Gastrocnemius medialis (tissue), 4 donors: ENCODE results near the gene CFHR3.
"Not testable (repeated sequence)": the region's sequence is repeated elsewhere in the genome, so short reads cannot be mapped to it uniquely, and the experiment has no call there.

Source experiments
- CTCF ChIP-seq, 5 experiments: fragments of 450-650 bp in 3 of 5; fragments of 200-600 bp in 2 of 5; sonication (generic) in 2 of 5; IDR thresholded peaks in 4 of 5; conservative IDR thresholded peaks in 1 of 5; 1 replicate in 4 of 5; 2 replicates in 1 of 5; pipeline ENCODE4 v1.5.1; 2016 to 2019; ENCODE audit warnings: antibody characterized with exemption in 5 of 5, mild to moderate bottlenecking in 3 of 5, moderate library complexity in 3 of 5
- POLR2A ChIP-seq, 2 donors: fragments of 450-650 bp; IDR thresholded peaks; one replicate each; pipeline ENCODE4 v1.6.1; 2017; ENCODE audit warnings: antibody characterized with exemption in 2 of 2, mild to moderate bottlenecking in 2 of 2, moderate library complexity in 2 of 2

- TF ChIP-seq CTCF (IDR thresholded peaks at IDR 0.05 in 4 of 5, conservative IDR thresholded peaks at IDR 0.05 in 1 of 5); POLR2A (IDR thresholded peaks at IDR 0.05): not testable (repeated sequence)
Measured at GRCh38 chr1:196765019-196765740, 9.5 kb upstream of the CFHR3 start.
